K562 (cell line): ENCODE data around the gene NTN1. TPM values are rescaled to one million over a fixed set of nuclear protein-coding genes. Genes with fewer than 3 reads are reported as not detected.
A peak's percentile ranks its signal among the peaks of the same experiment; 100 is the strongest.

Experiments
- CHD4 ChIP-seq: fragments of 200-600 bp; sonication (generic); IDR thresholded peaks from 3 replicates; pipeline ENCODE4 v1.6.1; 2012; ENCODE audit warnings: low read depth, mild to moderate bottlenecking, mixed read lengths, low read length, inconsistent platforms; ENCODE audit not compliant: insufficient read depth, insufficient replicate concordance, poor library complexity, severe bottlenecking
- DIDO1 ChIP-seq: fragments of 450-650 bp; IDR thresholded peaks from 2 replicates; pipeline ENCODE4 v1.6.1; 2016; ENCODE audit warnings: low read depth, missing biosample characterization, missing genetic modification characterization
- KDM4B ChIP-seq, 2 experiments: fragments of 450-650 bp in 1 of 2; sonication (generic) in 1 of 2; IDR thresholded peaks; 2 replicates each; pipeline ENCODE4 v1.6.1; 2016 to 2017; ENCODE audit warnings: borderline replicate concordance in 2 of 2, antibody characterized with exemption in 1 of 2, low read depth in 1 of 2, mild to moderate bottlenecking in 1 of 2
- MEF2A ChIP-seq: IDR thresholded peaks from 2 replicates; pipeline ENCODE4 v1.6.1; 2011; ENCODE audit warnings: low read depth, mild to moderate bottlenecking, low read length, moderate library complexity; ENCODE audit not compliant: control insufficient read depth
- MTA1 ChIP-seq: fragments of 450-650 bp; IDR thresholded peaks from 2 replicates; pipeline ENCODE4 v1.6.1; 2017; ENCODE audit warnings: borderline replicate concordance
- PHF21A ChIP-seq: fragments of 450-650 bp; IDR thresholded peaks from 2 replicates; pipeline ENCODE4 v1.6.1; 2017; ENCODE audit warnings: low read depth, borderline replicate concordance
- PPARD ChIP-seq: fragments of 250-450 bp; sonication (Bioruptor Pico); IDR thresholded peaks from 2 replicates; pipeline ENCODE4 v1.8.0; 2022; ENCODE audit warnings: inconsistent platforms, mild to moderate bottlenecking, moderate library complexity
- RBM22 ChIP-seq: fragments of 200-400 bp; formaldehyde crosslinking; IDR thresholded peaks from 2 replicates; pipeline ENCODE4 v1.6.1; 2018; ENCODE audit warnings: low read length, low read depth; ENCODE audit not compliant: poor library complexity, severe bottlenecking
- SMAD3 ChIP-seq: fragments of 450-650 bp; formaldehyde crosslinking; conservative IDR thresholded peaks from 2 replicates; pipeline ENCODE4 v1.4.0; 2020; ENCODE audit warnings: mild to moderate bottlenecking
- TEAD4 ChIP-seq, 2 experiments: sonication (generic) in 1 of 2; formaldehyde crosslinking in 1 of 2; IDR thresholded peaks; 2 replicates each; pipeline versions ENCODE4 v1.6.1 to v1.8.0; 2012 to 2022; ENCODE audit warnings: borderline replicate concordance in 1 of 2, inconsistent platforms in 1 of 2, low read length in 1 of 2, mild to moderate bottlenecking in 1 of 2, missing genetic modification reagents in 1 of 2
- ZNF780A ChIP-seq: fragments of 250-450 bp; sonication (Bioruptor Pico); IDR thresholded peaks from 2 replicates; pipeline ENCODE4 v1.5.0; 2021; ENCODE audit warnings: mild to moderate bottlenecking
- polyA plus RNA-seq, 8 experiments: library from polyadenylated mRNA; depleted of rRNA in 4 of 8; stranded (reverse) in 5 of 8; unstranded in 3 of 8; fragments of >200 nt; fragmentation: Nextera tagmentation in 2 of 8; fragmentation: Illumina TruSeq in 1 of 8; extraction: Ambion mirVana in 2 of 8; extraction: Trizol in 1 of 8; gene quantifications; 2 replicates each; pipeline versions ENCODE4 v1.2.1 to v1.2.3, GENCODE V29; 2011 to 2014; ENCODE audit warnings: inconsistent platforms in 1 of 8, missing spikeins in 1 of 8
- total RNA-seq, 7 experiments: library from RNA; depleted of rRNA in 6 of 7; stranded (reverse); fragments of >200 nt in 6 of 7; fragmentation: Illumina TruSeq in 2 of 7; extraction: Trizol in 2 of 7; gene quantifications; 2 replicates each; pipeline versions ENCODE4 v1.2.1 to v1.2.3, GENCODE V29; 2011 to 2021; ENCODE audit warnings: low replicate concordance in 1 of 7
- TF ChIP-seq, protein P1 (sequence below), 2 experiments: IDR thresholded peaks; 2 replicates each; pipeline ENCODE4 v1.6.1; 2011; ENCODE audit warnings: borderline replicate concordance in 1 of 2, control low read depth in 1 of 2, low read depth in 1 of 2, low read length in 1 of 2, mild to moderate bottlenecking in 1 of 2, mixed read lengths in 1 of 2, moderate library complexity in 1 of 2; ENCODE audit not compliant: insufficient read depth in 1 of 2, insufficient read length in 1 of 2, poor library complexity in 1 of 2, severe bottlenecking in 1 of 2; ENCODE audit errors: extremely low read depth in 1 of 2
- TF ChIP-seq, protein P2 (sequence below): fragments of 450-650 bp; IDR thresholded peaks from 2 replicates; pipeline ENCODE4 v1.6.1; 2014; ENCODE audit warnings: low read depth, mild to moderate bottlenecking, moderate library complexity, borderline replicate concordance
- TF ChIP-seq, protein P3 (sequence below), 2 experiments: fragments of 450-650 bp; formaldehyde crosslinking in 1 of 2; IDR thresholded peaks; 2 replicates each; pipeline versions ENCODE4 v1.4.0 to v1.6.1; 2014 to 2020; ENCODE audit warnings: mild to moderate bottlenecking in 2 of 2, borderline replicate concordance in 1 of 2, low read depth in 1 of 2

The NTN1 gene
- total and polyA plus RNA-seq, 9 of the 15 experiments (the other 6 are each of a cell fraction or from before 2014, with no cell fraction given) = 0.02 TPM; not detected in 8

DNA sequence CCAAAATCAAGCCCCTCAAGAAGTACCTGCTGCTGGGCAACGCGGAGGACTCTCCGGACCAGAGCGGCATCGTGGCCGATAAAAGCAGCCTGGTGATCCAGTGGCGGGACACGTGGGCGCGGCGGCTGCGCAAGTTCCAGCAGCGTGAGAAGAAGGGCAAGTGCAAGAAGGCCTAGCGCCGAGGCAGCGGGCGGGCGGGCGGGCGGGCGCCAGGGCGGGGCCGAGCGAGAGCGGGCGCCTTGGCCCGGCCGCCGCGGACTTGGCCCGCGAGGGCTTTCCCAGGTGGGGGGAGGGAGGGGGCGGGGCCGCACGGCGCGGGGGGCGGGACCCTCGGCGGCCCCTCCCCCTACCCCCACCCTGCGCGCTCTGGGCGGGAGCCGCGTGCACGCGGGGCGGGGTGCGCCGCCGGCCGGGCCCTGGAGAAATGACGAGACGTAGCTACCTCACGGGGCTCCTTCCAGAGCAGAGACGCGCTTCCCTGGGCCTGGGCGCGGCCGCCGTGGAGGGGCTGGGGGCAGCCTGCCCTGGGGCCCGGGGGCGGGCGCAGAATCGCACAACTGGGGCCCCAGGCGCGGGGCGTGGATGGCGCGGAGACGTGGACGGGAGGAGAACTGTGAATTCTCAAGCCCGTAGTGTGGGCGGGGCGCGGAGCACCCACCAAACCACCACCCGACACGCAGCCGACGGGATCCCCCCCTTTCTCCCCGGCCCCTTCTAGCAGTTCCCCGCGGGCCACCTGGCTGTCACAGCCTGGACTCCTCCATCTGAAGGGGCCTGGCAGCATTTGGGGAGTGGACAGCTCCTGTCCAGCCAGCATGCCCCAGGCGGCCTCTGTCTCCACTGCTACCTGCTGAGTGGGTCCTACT lies 218.7 kb downstream of the NTN1 start (continued):
- TF ChIP-seq ZNF780A (CRISPR knock-in tag) (no peak), RBM22 (no peak), SMAD3 (CRISPR knock-in tag) (no peak), MTA1 (no peak), PPARD (no peak), DIDO1 (tag) (no peak), KDM4B (IDR thresholded peaks at IDR 0.05; ENCODE audit: borderline replicate concordance in 2 of 2, low read depth in 1 of 2) (no peak), MEF2A (no peak), CHD4 (no peak), PHF21A (no peak), TEAD4 (IDR thresholded peaks at IDR 0.05; ENCODE audit: low read length) (no peak), TEAD4 (CRISPR knock-in tag; IDR thresholded peaks at IDR 0.05; ENCODE audit: borderline replicate concordance) (no peak)
- TF ChIP-seq, protein P1, sequence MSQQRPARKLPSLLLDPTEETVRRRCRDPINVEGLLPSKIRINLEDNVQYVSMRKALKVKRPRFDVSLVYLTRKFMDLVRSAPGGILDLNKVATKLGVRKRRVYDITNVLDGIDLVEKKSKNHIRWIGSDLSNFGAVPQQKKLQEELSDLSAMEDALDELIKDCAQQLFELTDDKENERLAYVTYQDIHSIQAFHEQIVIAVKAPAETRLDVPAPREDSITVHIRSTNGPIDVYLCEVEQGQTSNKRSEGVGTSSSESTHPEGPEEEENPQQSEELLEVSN (IDR thresholded peaks at IDR 0.05; ENCODE audit: borderline replicate concordance in 1 of 2, extremely low read depth in 1 of 2, insufficient read depth in 1 of 2, insufficient read length in 1 of 2, low read depth in 1 of 2, low read length in 1 of 2, poor library complexity in 1 of 2, severe bottlenecking in 1 of 2) = peak in 1 of 2 experiments; percentile 92
- TF ChIP-seq, protein P2, sequence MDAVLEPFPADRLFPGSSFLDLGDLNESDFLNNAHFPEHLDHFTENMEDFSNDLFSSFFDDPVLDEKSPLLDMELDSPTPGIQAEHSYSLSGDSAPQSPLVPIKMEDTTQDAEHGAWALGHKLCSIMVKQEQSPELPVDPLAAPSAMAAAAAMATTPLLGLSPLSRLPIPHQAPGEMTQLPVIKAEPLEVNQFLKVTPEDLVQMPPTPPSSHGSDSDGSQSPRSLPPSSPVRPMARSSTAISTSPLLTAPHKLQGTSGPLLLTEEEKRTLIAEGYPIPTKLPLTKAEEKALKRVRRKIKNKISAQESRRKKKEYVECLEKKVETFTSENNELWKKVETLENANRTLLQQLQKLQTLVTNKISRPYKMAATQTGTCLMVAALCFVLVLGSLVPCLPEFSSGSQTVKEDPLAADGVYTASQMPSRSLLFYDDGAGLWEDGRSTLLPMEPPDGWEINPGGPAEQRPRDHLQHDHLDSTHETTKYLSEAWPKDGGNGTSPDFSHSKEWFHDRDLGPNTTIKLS = no peak
- TF ChIP-seq, protein P3, sequence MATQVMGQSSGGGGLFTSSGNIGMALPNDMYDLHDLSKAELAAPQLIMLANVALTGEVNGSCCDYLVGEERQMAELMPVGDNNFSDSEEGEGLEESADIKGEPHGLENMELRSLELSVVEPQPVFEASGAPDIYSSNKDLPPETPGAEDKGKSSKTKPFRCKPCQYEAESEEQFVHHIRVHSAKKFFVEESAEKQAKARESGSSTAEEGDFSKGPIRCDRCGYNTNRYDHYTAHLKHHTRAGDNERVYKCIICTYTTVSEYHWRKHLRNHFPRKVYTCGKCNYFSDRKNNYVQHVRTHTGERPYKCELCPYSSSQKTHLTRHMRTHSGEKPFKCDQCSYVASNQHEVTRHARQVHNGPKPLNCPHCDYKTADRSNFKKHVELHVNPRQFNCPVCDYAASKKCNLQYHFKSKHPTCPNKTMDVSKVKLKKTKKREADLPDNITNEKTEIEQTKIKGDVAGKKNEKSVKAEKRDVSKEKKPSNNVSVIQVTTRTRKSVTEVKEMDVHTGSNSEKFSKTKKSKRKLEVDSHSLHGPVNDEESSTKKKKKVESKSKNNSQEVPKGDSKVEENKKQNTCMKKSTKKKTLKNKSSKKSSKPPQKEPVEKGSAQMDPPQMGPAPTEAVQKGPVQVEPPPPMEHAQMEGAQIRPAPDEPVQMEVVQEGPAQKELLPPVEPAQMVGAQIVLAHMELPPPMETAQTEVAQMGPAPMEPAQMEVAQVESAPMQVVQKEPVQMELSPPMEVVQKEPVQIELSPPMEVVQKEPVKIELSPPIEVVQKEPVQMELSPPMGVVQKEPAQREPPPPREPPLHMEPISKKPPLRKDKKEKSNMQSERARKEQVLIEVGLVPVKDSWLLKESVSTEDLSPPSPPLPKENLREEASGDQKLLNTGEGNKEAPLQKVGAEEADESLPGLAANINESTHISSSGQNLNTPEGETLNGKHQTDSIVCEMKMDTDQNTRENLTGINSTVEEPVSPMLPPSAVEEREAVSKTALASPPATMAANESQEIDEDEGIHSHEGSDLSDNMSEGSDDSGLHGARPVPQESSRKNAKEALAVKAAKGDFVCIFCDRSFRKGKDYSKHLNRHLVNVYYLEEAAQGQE (IDR thresholded peaks at IDR 0.05; ENCODE audit: borderline replicate concordance) = peak; percentile 37; the same call in 1 of the 2 replicates
- TF ChIP-seq, protein P3 (CRISPR knock-in tag; IDR thresholded peaks at IDR 0.05; ENCODE audit: low read depth) = no peak
